ENCODE data around the gene GABPA. TPM values are rescaled to one million over a fixed set of nuclear protein-coding genes. Genes with fewer than 3 reads are reported as not detected.

GABPA gene
- total and polyA plus RNA-seq, 7 experiments from 2014 or later = 21.7 to 31.9 (median 25.1) TPM

DNA sequence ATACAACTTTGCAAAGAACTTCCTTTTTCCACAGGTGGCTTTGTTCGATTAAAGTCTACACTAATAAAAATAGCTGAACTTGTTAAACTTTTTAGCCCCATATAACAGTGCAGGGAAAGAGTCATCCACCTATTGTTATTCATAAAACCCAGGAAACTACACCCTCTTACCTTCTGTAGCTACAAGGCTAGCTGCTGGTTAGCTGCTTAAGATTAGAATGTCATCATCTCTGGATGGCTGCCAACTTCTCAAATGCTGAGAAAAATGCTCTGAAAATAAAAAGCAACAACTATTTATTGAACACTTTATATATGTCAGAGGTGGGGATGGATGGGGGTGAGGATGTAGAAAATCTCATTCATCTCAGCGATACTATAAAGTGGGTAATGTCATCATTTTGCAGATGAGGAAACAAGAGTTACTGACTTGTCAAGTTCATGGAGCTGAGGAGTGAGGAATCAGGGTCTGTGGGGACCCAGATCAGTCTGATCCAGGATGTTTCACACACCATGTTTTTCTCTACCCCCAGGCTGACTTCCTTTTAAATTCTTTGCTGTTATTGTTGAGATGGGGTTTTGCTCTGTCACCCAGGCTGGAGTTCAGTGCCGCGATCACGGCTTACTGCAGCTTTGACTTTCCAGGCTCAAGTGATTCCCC, 17.2 kb upstream of the GABPA start:
- DNase-seq (no peak), ATAC-seq (no peak)
- Histone ChIP-seq H3K4me1 (ENCODE audit: control insufficient read depth in 2 of 2, insufficient read depth in 2 of 2, low read length in 2 of 2) (no peaks in the 10 kb centered on the region), H3K9me3 (ENCODE audit: control insufficient read depth in 2 of 3, low read length in 3 of 3) (no peaks in the 10 kb centered on the region), H3K27ac (ENCODE audit: low read depth, low read length) (no peak overlapping the region), H3K27me3 (ENCODE audit: control insufficient read depth in 2 of 2, insufficient read depth in 2 of 2, low read length in 2 of 2) (no peaks in the 10 kb centered on the region), H3K36me3 (ENCODE audit: control insufficient read depth in 2 of 3, insufficient read depth in 3 of 3, low read length in 3 of 3) (peaks cover 0 to 17% (median 4%) of the 10 kb centered on the region in 3 experiments), H3K4me3 (ENCODE audit: low read length) (no peak overlapping the region)
- peak overlapping the region in 1 of 9 donors; percentile 36 for H3K27ac Mint-ChIP-seq
- ChIA-PET CTCF (interaction anchor here (2.1 kb wide), 1 partner anchor 10 kb away, joined by 7 read pairs; no protein-coding TSS in a partner anchor), POLR2A (no interaction called here)
- no peaks in the 10 kb centered on the region for H3K27me3 Mint-ChIP-seq
- intact Hi-C loops (cut with micrococcal nuclease) = no loop called here
- H3K36me3 Mint-ChIP-seq = peaks cover 0 to 26% (median 13%) of the 10 kb centered on the region in 5 donors
- H3K4me3 Mint-ChIP-seq = no peak overlapping the region
- H3K4me1 Mint-ChIP-seq = peaks cover 0 to 19% (median 0%) of the 10 kb centered on the region in 7 donors
- H3K9me3 Mint-ChIP-seq = no peaks in the 10 kb centered on the region

DNA sequence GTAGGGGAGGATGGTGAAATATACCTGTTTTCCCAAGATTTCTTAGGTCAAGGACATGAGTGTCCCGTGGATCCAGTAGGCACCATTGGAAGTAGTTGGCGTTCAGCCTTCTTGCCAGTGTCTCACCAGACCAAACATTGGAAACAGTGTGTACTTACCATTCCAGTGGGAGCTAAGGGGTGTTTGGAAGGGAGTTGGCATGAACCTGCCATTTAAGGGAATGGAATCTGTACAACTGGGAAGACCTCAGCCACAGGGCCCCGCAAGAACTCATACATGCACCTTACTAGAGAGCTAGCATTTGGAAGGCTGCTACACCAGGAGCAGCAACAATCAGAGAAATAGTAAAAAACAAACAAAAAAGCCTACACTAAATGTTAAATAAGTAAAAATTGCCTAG, 12.8 kb upstream of the GABPA start:
- Histone ChIP-seq H3K9me3 (ENCODE audit: control insufficient read depth in 2 of 3, low read length in 3 of 3) (no peaks in the 10 kb centered on the region), H3K27ac (ENCODE audit: low read depth, low read length) (no peak overlapping the region), H3K4me3 (ENCODE audit: low read length) (no peak overlapping the region), H3K27me3 (ENCODE audit: control insufficient read depth in 2 of 2, insufficient read depth in 2 of 2, low read length in 2 of 2) (no peaks in the 10 kb centered on the region), H3K4me1 (ENCODE audit: control insufficient read depth in 2 of 2, insufficient read depth in 2 of 2, low read length in 2 of 2) (no peaks in the 10 kb centered on the region), H3K36me3 (ENCODE audit: control insufficient read depth in 2 of 3, insufficient read depth in 3 of 3, low read length in 3 of 3) (peaks cover 10 to 51% (median 25%) of the 10 kb centered on the region in 3 experiments)
- CTCF ChIA-PET = no interaction called here
- intact Hi-C loops (cut with micrococcal nuclease) = no loop called here
- H3K27ac Mint-ChIP-seq = no peak overlapping the region
- ATAC-seq (no peak), DNase-seq (no peak)
- POLR2A ChIA-PET = no interaction called here
- peaks cover 16 to 50% (median 28%) of the 10 kb centered on the region in 5 donors for H3K36me3 Mint-ChIP-seq
- H3K4me3 Mint-ChIP-seq = no peak overlapping the region
- no peaks in the 10 kb centered on the region for H3K9me3 Mint-ChIP-seq
- H3K27me3 Mint-ChIP-seq = no peaks in the 10 kb centered on the region
- H3K4me1 Mint-ChIP-seq = peaks cover 0 to 19% (median 3%) of the 10 kb centered on the region in 7 donors

DNA sequence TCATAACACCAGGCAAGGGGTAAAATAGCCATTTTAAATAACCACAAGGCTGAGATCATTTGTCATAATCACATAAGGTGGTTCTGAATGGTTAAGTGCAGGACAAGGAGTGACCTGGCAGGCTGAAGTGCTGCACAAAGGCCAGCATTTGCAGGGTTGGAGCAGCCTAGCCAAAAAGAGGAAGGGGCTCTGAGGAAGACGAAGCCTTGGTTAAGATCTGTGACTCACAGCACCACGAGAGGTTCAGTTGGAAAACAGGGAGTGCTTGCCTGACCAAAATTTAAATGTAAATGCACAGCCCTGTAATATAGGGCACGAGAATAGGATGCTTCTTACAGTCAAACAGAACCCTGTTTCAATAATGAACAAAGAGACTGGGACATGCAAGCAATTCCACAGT, 12.1 kb upstream of the GABPA start:
- H3K27ac Mint-ChIP-seq = no peak overlapping the region
- no peaks in the 10 kb centered on the region for H3K9me3 ChIP-seq (ENCODE audit: control insufficient read depth in 2 of 3, low read length in 3 of 3)
- H3K36me3 ChIP-seq (ENCODE audit: control insufficient read depth in 2 of 3, insufficient read depth in 3 of 3, low read length in 3 of 3) = peaks cover 16 to 58% (median 25%) of the 10 kb centered on the region in 3 experiments
- H3K27ac ChIP-seq (ENCODE audit: low read depth, low read length) = no peak overlapping the region
- intact Hi-C loops (cut with micrococcal nuclease) = no loop called here
- no peaks in the 10 kb centered on the region for H3K27me3 ChIP-seq (ENCODE audit: control insufficient read depth in 2 of 2, insufficient read depth in 2 of 2, low read length in 2 of 2)
- H3K4me3 ChIP-seq (ENCODE audit: low read length) = no peak overlapping the region
- CTCF ChIA-PET = no interaction called here
- H3K4me1 ChIP-seq (ENCODE audit: control insufficient read depth in 2 of 2, insufficient read depth in 2 of 2, low read length in 2 of 2) = no peaks in the 10 kb centered on the region
- ATAC-seq (no peak), DNase-seq (no peak)
- peaks cover 16 to 53% (median 28%) of the 10 kb centered on the region in 5 donors for H3K36me3 Mint-ChIP-seq
- no peaks in the 10 kb centered on the region for H3K27me3 Mint-ChIP-seq
- POLR2A ChIA-PET = no interaction called here
- no peaks in the 10 kb centered on the region for H3K9me3 Mint-ChIP-seq
- peaks cover 0 to 19% (median 3%) of the 10 kb centered on the region in 7 donors for H3K4me1 Mint-ChIP-seq
- no peak overlapping the region for H3K4me3 Mint-ChIP-seq

DNA sequence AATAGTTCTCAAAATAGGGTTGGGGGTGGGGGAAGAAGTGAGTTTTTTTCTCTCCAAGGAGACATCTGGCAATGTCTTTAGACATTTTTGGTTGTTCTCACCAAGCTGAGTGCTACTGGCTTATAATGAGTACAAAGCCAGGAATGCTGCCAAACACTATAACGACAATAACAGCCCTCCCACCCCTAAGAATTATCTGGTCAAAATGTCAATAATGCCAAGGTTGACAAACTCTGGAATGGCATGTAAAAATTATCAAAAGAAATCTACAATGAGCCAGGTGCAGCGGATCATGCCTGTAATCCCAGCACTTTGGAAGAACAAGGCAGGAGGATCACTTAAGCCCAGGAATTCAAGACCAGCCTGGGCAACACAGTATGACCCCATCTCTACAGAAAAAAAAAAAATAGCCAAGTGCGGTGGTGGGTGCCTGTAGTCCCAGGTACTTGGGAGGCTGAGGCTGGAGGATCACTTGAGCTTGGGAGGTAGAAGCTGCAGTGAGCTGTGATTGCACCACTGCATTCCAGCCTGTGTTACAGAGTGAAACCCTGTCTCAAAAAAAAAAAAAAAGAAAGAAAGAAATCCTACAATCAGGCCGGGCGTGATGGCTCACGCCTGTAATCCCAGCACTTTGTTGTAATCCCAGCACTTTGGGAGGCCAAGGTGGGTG, 2.5 kb upstream of the GABPA start:
- Mint-ChIP-seq H3K4me1 (peaks cover 33 to 63% (median 46%) of the 10 kb centered on the region in 7 donors), H3K27me3 (peaks cover 0 to 4% (median 0%) of the 10 kb centered on the region in 5 donors), H3K9me3 (peaks cover 0 to 7% (median 0%) of the 10 kb centered on the region in 11 donors), H3K27ac (peak overlapping the region in 1 of 9 donors; percentile 54), H3K4me3 (peak overlapping the region in 4 of 10 donors; percentile 14 to 98 (median 25)), H3K36me3 (peaks cover 10 to 22% (median 15%) of the 10 kb centered on the region in 5 donors)
- intact Hi-C loops (cut with micrococcal nuclease) = no loop called here
- Histone ChIP-seq H3K36me3 (ENCODE audit: control insufficient read depth in 2 of 3, insufficient read depth in 3 of 3, low read length in 3 of 3) (peaks cover 19 to 33% (median 25%) of the 10 kb centered on the region in 3 experiments), H3K9me3 (ENCODE audit: control insufficient read depth in 2 of 3, low read length in 3 of 3) (no peaks in the 10 kb centered on the region), H3K27me3 (ENCODE audit: control insufficient read depth in 2 of 2, insufficient read depth in 2 of 2, low read length in 2 of 2) (no peaks in the 10 kb centered on the region), H3K27ac (ENCODE audit: low read depth, low read length) (no peak overlapping the region), H3K4me1 (ENCODE audit: control insufficient read depth in 2 of 2, insufficient read depth in 2 of 2, low read length in 2 of 2) (peaks cover 0 to 13% of the 10 kb centered on the region in 2 donors), H3K4me3 (ENCODE audit: low read length) (no peak overlapping the region)
- no peak for DNase-seq
- POLR2A ChIA-PET = no interaction called here
- ATAC-seq = no peak
- CTCF ChIA-PET = no interaction called here

DNA sequence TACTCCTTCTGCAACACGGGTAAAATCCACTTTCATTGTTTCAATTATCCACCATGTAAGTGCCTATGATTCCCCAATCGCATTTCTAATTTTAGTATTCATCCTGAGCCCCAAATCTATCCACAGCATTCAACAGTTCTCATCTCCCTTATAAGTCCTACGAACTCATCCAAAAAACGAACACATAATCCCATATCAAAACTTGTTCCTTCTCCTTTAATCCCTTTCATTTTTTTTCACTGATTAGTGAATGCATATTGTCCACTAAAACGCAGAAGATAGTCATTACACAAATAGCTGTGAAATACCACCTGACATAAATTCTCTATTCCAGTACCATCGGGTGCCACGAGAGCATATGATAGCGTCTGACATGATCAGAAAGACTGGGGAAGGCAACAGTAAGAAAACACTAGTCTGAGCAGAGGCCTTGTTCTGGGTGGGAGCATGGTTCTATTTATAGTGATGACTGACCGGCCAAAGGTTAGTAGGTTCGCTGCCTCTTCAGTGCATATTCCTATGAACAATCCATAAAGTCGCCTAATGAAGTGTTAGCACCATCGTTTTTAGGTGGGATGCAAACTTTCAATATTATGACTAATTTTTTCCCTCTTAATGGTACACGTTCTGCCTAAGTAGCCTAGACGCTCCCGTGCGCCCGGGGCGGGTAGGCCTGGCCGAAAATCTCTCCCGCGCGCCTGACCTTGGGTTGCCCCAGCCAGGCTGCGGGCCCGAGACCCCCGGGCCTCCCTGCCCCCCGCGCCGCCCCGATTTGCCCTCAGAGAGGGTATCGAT, 716 bp upstream of the GABPA start:
- peak in 5 of 9 donors; percentile 4 to 35 (median 11) for DNase-seq
- peak overlapping the region; percentile 96 to 100 (median 100) for H3K27ac Mint-ChIP-seq
- intact Hi-C loops (cut with micrococcal nuclease) = loop anchor here (1.0 to 2.0 kb wide), 6 partner anchors 23 to 437 kb away; partner anchors contain the start of genes APP (in 1 of the 2) and MRPL39 (in 1 of the 2)
- H3K4me1 Mint-ChIP-seq = peaks cover 31 to 71% (median 56%) of the 10 kb centered on the region in 7 donors
- Histone ChIP-seq H3K27ac (ENCODE audit: low read depth, low read length) (peak overlapping the region; percentile 88), H3K4me3 (ENCODE audit: low read length) (peak overlapping the region; percentile 96), H3K9me3 (ENCODE audit: control insufficient read depth in 2 of 3, low read length in 3 of 3) (no peaks in the 10 kb centered on the region), H3K27me3 (ENCODE audit: control insufficient read depth in 2 of 2, insufficient read depth in 2 of 2, low read length in 2 of 2) (no peaks in the 10 kb centered on the region), H3K4me1 (ENCODE audit: control insufficient read depth in 2 of 2, insufficient read depth in 2 of 2, low read length in 2 of 2) (peaks cover 0 to 13% of the 10 kb centered on the region in 2 donors), H3K36me3 (ENCODE audit: control insufficient read depth in 2 of 3, insufficient read depth in 3 of 3, low read length in 3 of 3) (peaks cover 5 to 15% (median 7%) of the 10 kb centered on the region in 3 experiments)
- H3K4me3 Mint-ChIP-seq = peak overlapping the region; percentile 97 to 100 (median 100)
- ChIA-PET CTCF (interaction anchor here (1.0 to 1.1 kb wide), 2 partner anchors 13 to 125 kb away, joined by 3 to 6 read pairs; no protein-coding TSS in a partner anchor), POLR2A (interaction anchor here (0.9 to 1.6 kb wide), 7 partner anchors 11 to 437 kb away, joined by 3 to 17 read pairs (median 4); partner anchors contain the start of genes APP and MRPL39)
- ATAC-seq = no peak
- peaks cover 0 to 11% (median 5%) of the 10 kb centered on the region in 5 donors for H3K36me3 Mint-ChIP-seq
- peaks cover 0 to 7% (median 0%) of the 10 kb centered on the region in 11 donors for H3K9me3 Mint-ChIP-seq
- H3K27me3 Mint-ChIP-seq = peaks cover 0 to 4% (median 0%) of the 10 kb centered on the region in 5 donors

DNA sequence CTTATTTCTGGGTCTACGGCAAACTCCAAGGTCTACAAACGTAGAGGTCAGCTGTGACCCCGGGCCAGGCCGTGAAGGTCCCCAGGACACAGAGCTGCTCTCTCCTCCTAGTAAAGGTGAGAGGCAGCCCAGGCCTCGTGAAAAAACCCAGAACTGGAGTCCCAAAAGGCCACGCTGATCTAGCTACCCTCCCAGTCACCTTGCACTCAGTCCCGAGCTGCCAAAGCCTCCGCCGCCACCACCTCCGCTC, 193 bp upstream of the GABPA start:
- DNase-seq (no peak), ATAC-seq (no peak)
- intact Hi-C loops (cut with micrococcal nuclease) = loop anchor here (1.0 to 2.0 kb wide), 6 partner anchors 22 to 436 kb away; partner anchors contain the start of genes APP (in 1 of the 2) and MRPL39 (in 1 of the 2)
- H3K27me3 Mint-ChIP-seq = peaks cover 0 to 4% (median 0%) of the 10 kb centered on the region in 5 donors
- H3K27ac ChIP-seq (ENCODE audit: low read depth, low read length) = peak overlapping the region; percentile 88
- H3K9me3 Mint-ChIP-seq = peaks cover 0 to 9% (median 0%) of the 10 kb centered on the region in 11 donors
- H3K4me3 ChIP-seq (ENCODE audit: low read length) = peak overlapping the region; percentile 96
- peak overlapping the region; percentile 96 to 100 (median 100) for H3K27ac Mint-ChIP-seq
- H3K9me3 ChIP-seq (ENCODE audit: control insufficient read depth in 2 of 3, low read length in 3 of 3) = no peaks in the 10 kb centered on the region
- no peaks in the 10 kb centered on the region for H3K27me3 ChIP-seq (ENCODE audit: control insufficient read depth in 2 of 2, insufficient read depth in 2 of 2, low read length in 2 of 2)
- POLR2A ChIA-PET = interaction anchor here (0.9 to 1.7 kb wide), 8 partner anchors 10 to 436 kb away, joined by 3 to 17 read pairs (median 4); partner anchors contain the start of genes APP and MRPL39
- H3K4me1 Mint-ChIP-seq = peaks cover 35 to 76% (median 61%) of the 10 kb centered on the region in 7 donors
- H3K36me3 ChIP-seq (ENCODE audit: control insufficient read depth in 2 of 3, insufficient read depth in 3 of 3, low read length in 3 of 3) = peaks cover under 1 to 9% (median 2%) of the 10 kb centered on the region in 3 experiments
- H3K36me3 Mint-ChIP-seq = peaks cover 0 to 16% (median 4%) of the 10 kb centered on the region in 5 donors
- peaks cover 0 to 13% of the 10 kb centered on the region in 2 donors for H3K4me1 ChIP-seq (ENCODE audit: control insufficient read depth in 2 of 2, insufficient read depth in 2 of 2, low read length in 2 of 2)
- CTCF ChIA-PET = interaction anchor here (0.7 to 1.1 kb wide), 4 partner anchors 13 to 436 kb away, joined by 3 to 6 read pairs (median 4); no protein-coding TSS in a partner anchor
- peak overlapping the region; percentile 97 to 100 (median 100) for H3K4me3 Mint-ChIP-seq

All from naive thymus-derived CD4-positive, alpha-beta T cell (primary cell).